Measurements from ENCODE around the gene KCNJ5.
A peak's percentile ranks its signal among the peaks of the same experiment; 100 is the strongest.

The KCNJ5 gene

DNA sequence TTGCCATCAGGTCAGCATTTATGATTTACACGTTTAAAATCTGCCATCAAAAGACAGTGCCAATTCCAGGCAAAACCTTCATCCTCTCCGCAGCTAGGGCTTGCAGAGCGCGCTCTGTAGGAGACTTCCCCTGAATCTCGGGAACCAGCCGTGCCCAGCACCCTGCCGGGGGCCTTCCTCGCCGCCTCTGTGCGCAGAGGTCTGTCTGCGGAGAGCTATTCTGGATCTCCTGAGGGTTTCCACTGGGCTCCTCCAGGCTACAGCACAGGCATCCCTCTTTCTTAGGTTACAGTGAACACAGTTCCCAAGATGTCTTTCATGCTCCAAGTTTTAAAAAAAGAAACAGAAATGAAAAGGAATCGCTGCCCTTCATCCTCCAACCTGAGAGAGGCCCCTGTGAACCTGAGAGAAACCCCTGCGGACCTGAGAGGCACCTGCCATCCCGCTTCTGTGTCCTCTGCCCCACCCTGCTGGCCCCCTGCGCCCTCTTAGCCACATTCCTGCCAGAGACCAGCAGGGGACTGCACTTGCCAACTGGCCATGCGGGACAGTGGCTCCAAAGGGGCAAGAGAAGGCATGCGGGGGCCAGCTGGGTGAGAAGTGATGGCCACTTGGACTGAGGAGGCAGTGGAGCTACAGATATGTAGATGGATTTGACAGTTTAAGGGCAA lies 35.4 kb downstream of the KCNJ5 start:
- in situ Hi-C loops (cut with HindIII; ENCODE audit: low sequenced_read_pairs), result no loop called here
- H3K4me3 ChIP-seq (ENCODE audit: low read depth, low read length), result no peak overlapping the region
- TF ChIP-seq, protein P1, sequence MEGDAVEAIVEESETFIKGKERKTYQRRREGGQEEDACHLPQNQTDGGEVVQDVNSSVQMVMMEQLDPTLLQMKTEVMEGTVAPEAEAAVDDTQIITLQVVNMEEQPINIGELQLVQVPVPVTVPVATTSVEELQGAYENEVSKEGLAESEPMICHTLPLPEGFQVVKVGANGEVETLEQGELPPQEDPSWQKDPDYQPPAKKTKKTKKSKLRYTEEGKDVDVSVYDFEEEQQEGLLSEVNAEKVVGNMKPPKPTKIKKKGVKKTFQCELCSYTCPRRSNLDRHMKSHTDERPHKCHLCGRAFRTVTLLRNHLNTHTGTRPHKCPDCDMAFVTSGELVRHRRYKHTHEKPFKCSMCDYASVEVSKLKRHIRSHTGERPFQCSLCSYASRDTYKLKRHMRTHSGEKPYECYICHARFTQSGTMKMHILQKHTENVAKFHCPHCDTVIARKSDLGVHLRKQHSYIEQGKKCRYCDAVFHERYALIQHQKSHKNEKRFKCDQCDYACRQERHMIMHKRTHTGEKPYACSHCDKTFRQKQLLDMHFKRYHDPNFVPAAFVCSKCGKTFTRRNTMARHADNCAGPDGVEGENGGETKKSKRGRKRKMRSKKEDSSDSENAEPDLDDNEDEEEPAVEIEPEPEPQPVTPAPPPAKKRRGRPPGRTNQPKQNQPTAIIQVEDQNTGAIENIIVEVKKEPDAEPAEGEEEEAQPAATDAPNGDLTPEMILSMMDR (IDR thresholded peaks at IDR 0.05; ENCODE audit: low read depth, low read length), result no peak
- no peak for DNase-seq (ENCODE audit: low read depth, low spot score)

DNA sequence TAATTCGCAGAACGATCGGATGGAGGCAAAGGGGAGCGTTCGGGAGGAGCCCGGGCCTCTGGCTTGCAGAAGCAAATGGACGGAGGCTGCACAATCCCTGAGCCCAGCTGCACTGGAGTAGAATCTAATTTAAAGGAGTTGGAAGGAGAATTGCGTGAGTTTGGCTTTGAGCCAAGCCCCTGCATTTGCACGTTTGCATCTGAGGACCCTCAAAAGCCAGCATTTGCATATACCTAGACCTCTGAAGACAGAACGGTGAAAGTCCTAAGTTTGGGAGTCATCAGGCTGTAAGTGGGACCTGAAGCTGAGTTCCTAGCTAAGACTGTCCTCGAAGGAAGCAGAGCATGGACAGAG lies 35.9 kb downstream of the KCNJ5 start:
- no peak overlapping the region for H3K4me3 ChIP-seq (ENCODE audit: low read depth, low read length)
- DNase-seq (ENCODE audit: low read depth, low spot score), result no peak
- TF ChIP-seq, protein P1 (IDR thresholded peaks at IDR 0.05; ENCODE audit: low read depth, low read length), result no peak
- in situ Hi-C loops (cut with HindIII; ENCODE audit: low sequenced_read_pairs), result no loop called here

DNA sequence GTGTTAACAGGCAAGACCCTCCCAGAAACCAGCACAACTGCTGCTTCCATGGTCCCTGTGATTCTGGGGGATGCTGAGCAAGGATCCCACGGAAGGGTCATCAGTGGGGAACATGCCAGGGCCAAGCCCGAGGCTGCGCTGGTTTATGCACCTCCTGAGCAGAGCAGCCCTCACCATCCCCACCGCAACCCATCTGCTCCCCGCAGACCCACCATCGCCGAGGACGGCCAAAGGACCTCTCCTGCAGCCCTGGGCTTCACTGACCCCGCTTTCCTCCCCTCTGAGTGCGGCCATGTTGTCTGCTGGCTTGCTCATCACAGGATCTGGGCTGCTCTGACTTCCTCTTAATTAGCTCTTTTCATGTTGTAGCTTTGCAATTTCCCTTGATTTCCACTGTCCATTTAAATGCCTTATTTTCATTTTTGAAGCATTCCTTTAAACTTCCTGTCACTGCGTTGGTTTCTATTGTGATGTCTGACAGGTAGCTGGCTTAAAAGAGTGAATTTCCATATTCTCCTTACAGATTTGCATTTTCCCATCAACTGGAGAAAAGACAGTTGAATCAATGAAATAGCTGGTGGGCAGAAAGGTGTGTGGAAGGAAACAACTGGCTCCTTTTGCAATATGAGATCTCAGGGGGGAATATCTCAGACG lies 36.7 kb downstream of the KCNJ5 start:
- TF ChIP-seq, protein P1 (IDR thresholded peaks at IDR 0.05; ENCODE audit: low read depth, low read length), result no peak
- H3K4me3 ChIP-seq (ENCODE audit: low read depth, low read length), result no peak overlapping the region
- no peak for DNase-seq (ENCODE audit: low read depth, low spot score)
- in situ Hi-C loops (cut with HindIII; ENCODE audit: low sequenced_read_pairs), result no loop called here

DNA sequence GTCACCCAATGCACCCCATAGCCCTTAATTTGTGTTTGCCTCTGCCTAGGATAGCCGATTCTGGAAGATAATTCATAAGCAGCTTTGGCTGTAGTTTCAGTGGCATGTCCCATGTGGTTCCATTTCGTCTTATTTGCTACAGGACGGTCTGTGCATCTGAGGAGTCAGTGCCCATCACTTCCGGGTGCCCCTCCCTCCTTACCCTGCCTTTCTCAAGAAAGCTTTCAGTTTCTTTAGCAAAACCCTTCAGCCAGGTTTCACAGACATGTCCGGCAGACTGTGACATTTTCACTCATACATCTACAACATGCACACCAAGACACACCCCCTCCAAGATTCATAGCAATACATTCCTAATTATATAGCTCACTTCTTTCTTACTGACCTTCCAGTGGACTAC lies 37.2 kb downstream of the KCNJ5 start:
- TF ChIP-seq, protein P1 (IDR thresholded peaks at IDR 0.05; ENCODE audit: low read depth, low read length), result no peak
- DNase-seq (ENCODE audit: low read depth, low spot score), result no peak
- no peak overlapping the region for H3K4me3 ChIP-seq (ENCODE audit: low read depth, low read length)
- in situ Hi-C loops (cut with HindIII; ENCODE audit: low sequenced_read_pairs), result no loop called here

DNA sequence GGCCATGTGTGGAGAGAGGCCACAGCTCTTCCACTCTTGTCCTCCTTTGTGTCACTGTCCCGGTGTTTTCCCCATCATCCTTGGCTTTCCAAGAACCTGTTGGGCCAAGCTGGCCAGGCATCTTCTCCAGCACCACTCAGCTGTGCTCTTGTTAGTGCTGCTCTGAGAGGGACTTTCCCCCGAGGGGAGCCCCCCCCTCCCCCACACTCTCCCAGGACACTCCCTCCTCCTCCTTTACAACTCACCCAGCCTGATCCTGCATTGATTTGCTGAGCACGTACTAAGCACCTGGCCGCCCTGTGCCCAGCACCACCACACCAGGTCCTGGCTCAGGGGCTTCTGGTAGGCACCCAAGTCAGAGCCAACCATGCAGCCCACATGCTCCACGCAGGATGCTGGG lies 38.3 kb downstream of the KCNJ5 start:
- no peak overlapping the region for H3K4me3 ChIP-seq (ENCODE audit: low read depth, low read length)
- DNase-seq (ENCODE audit: low read depth, low spot score), result no peak
- TF ChIP-seq, protein P1 (IDR thresholded peaks at IDR 0.05; ENCODE audit: low read depth, low read length), result no peak
- in situ Hi-C loops (cut with HindIII; ENCODE audit: low sequenced_read_pairs), result no loop called here

DNA sequence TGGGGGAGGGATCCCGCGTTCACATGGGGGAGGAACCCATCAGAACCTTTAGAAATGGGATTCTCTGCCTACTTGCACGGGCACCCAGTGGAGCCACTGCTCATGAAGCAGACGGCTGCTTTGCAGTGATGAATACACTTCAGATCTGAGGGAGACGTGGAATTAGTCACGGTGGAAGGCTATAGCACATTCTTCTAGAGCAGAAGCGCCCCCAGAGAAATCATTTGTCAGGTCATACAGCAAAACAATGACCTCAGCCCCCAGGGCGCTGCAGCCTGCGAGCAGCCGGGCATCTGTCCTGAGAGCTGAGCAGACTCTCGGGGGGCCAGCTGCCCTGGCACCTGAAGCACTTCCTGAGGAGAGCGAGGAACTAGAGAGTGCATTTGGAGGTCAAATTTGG lies 38.8 kb downstream of the KCNJ5 start:
- H3K4me3 ChIP-seq (ENCODE audit: low read depth, low read length), result no peak overlapping the region
- DNase-seq (ENCODE audit: low read depth, low spot score), result peak; percentile 18
- in situ Hi-C loops (cut with HindIII; ENCODE audit: low sequenced_read_pairs), result no loop called here
- TF ChIP-seq, protein P1 (IDR thresholded peaks at IDR 0.05; ENCODE audit: low read depth, low read length), result no peak

All from astrocyte of the spinal cord (primary cell).